HepG2 (cell line): ENCODE data around the gene PCAT6. TPM values are rescaled to one million over a fixed set of nuclear protein-coding genes. Genes with fewer than 3 reads are reported as not detected.

Experiments used
- NFYC ChIP-seq: IDR thresholded peaks from 2 replicates; pipeline ENCODE4 v1.6.1; 2016; ENCODE audit warnings: missing genetic modification reagents, missing compliant biosample characterization
- RBFOX2 ChIP-seq: fragments of 200-400 bp; formaldehyde crosslinking; IDR thresholded peaks from 2 replicates; pipeline ENCODE4 v1.6.1; 2017; ENCODE audit warnings: low read depth, mild to moderate bottlenecking, low read length
- RFX3 ChIP-seq: IDR thresholded peaks from 2 replicates; pipeline ENCODE4 v1.6.1; 2016; ENCODE audit warnings: missing biosample characterization, missing genetic modification reagents
- SMAD3 ChIP-seq: sonication (generic); formaldehyde crosslinking; IDR thresholded peaks from 2 replicates; pipeline ENCODE4 v1.4.0; 2020; ENCODE audit warnings: missing genetic modification reagents
- SNRNP70 ChIP-seq: fragments of 200-400 bp; formaldehyde crosslinking; IDR thresholded peaks from 2 replicates; pipeline ENCODE4 v1.6.1; 2017; ENCODE audit warnings: mild to moderate bottlenecking, low read depth, low read length, moderate library complexity
- SOX6 ChIP-seq, 2 experiments: fragments of 450-650 bp in 1 of 2; sonication (generic) in 1 of 2; formaldehyde crosslinking in 1 of 2; IDR thresholded peaks; 2 replicates each; pipeline versions ENCODE4 v1.4.0 to v1.6.1; 2017 to 2020; ENCODE audit warnings: antibody characterized with exemption in 1 of 2, mild to moderate bottlenecking in 1 of 2, missing genetic modification reagents in 1 of 2
- ZHX1 ChIP-seq: sonication (generic); formaldehyde crosslinking; IDR thresholded peaks from 2 replicates; pipeline ENCODE4 v1.8.1; 2022; ENCODE audit warnings: low read depth, mild to moderate bottlenecking, missing genetic modification reagents
- ZNF552 ChIP-seq: sonication (generic); formaldehyde crosslinking; IDR thresholded peaks from 2 replicates; pipeline ENCODE4 v1.9.0; 2022; ENCODE audit warnings: missing genetic modification reagents, mild to moderate bottlenecking, borderline replicate concordance
- ZNF746 ChIP-seq: sonication (generic); formaldehyde crosslinking; IDR thresholded peaks from 2 replicates; pipeline ENCODE4 v1.8.0; 2022; ENCODE audit warnings: mild to moderate bottlenecking, missing genetic modification reagents
- ZNF776 ChIP-seq: sonication (generic); formaldehyde crosslinking; IDR thresholded peaks from 2 replicates; pipeline ENCODE4 v1.4.0; 2020; ENCODE audit warnings: mild to moderate bottlenecking, missing genetic modification reagents
- ZNF839 ChIP-seq: sonication (generic); formaldehyde crosslinking; IDR thresholded peaks from 2 replicates; pipeline ENCODE4 v1.4.0; 2020; ENCODE audit warnings: missing genetic modification reagents, mild to moderate bottlenecking, borderline replicate concordance
- polyA plus RNA-seq, 8 experiments: library from polyadenylated mRNA; depleted of rRNA in 3 of 8; stranded (reverse) in 7 of 8; unstranded in 1 of 8; fragments of >200 nt; fragmentation: Illumina TruSeq in 4 of 8; extraction: Trizol in 4 of 8; gene quantifications; 2 replicates each; pipeline versions ENCODE4 v1.2.1 to v1.2.3, GENCODE V29; 2011 to 2016; ENCODE audit warnings: low read depth in 4 of 8, missing spikeins in 1 of 8, mixed read lengths in 1 of 8; ENCODE audit not compliant: insufficient read depth in 1 of 8
- total RNA-seq, 5 experiments: library from RNA; depleted of rRNA; stranded (reverse); fragments of >200 nt; fragmentation: Illumina TruSeq; extraction: Trizol; gene quantifications; 2 replicates each; pipeline ENCODE4 v1.2.3, GENCODE V29; 2016; ENCODE audit warnings: low read depth in 1 of 5
- TF ChIP-seq, protein P1 (sequence below): sonication (generic); formaldehyde crosslinking; IDR thresholded peaks from 2 replicates; pipeline ENCODE4 v1.5.0; 2020; ENCODE audit warnings: missing genetic modification reagents, mild to moderate bottlenecking, borderline replicate concordance
- TF ChIP-seq, protein P2 (sequence below): sonication (generic); formaldehyde crosslinking; IDR thresholded peaks from 2 replicates; pipeline ENCODE4 v1.5.1; 2020; ENCODE audit warnings: mild to moderate bottlenecking, missing genetic modification reagents
- TF ChIP-seq, protein P3 (sequence below): sonication (generic); formaldehyde crosslinking; IDR thresholded peaks from 2 replicates; pipeline ENCODE4 v1.4.0; 2020; ENCODE audit warnings: mild to moderate bottlenecking, missing genetic modification reagents, borderline replicate concordance
- TF ChIP-seq, protein P4 (sequence below): IDR thresholded peaks from 2 replicates; pipeline ENCODE4 v1.4.0; 2020; ENCODE audit warnings: mild to moderate bottlenecking, missing genetic modification reagents

Gene PCAT6
- total and polyA plus RNA-seq, 2 of the 13 experiments (the other 11 are each of a cell fraction or from before 2014, with no cell fraction given) = 0.60 to 4.4 TPM

GRCh38 chr1:202811296-202812175 lies 782 bp downstream of the PCAT6 start (continued):
- TF ChIP-seq RBFOX2 (peak; percentile 46; the same call in 1 of the 2 replicates), SNRNP70 (no peak), SMAD3 (CRISPR knock-in tag) (no peak), ZNF552 (CRISPR knock-in tag) (0 out of 2 replicates have a peak, but pooled peaks have one; percentile 20), ZHX1 (CRISPR knock-in tag) (no peak), ZNF776 (CRISPR knock-in tag) (peak; percentile 67; the same call in 1 of the 2 replicates), ZNF746 (CRISPR knock-in tag) (peak; percentile 35; the same call in 1 of the 2 replicates), SOX6 (IDR thresholded peaks at IDR 0.05) (no peak), SOX6 (CRISPR knock-in tag; IDR thresholded peaks at IDR 0.05) (peak; percentile 31; the same call in 1 of the 2 replicates), NFYC (CRISPR knock-in tag) (peak; percentile 33), ZNF839 (CRISPR knock-in tag) (peak; percentile 27; the same call in 1 of the 2 replicates), RFX3 (CRISPR knock-in tag) (no peak)
- TF ChIP-seq, protein P1, sequence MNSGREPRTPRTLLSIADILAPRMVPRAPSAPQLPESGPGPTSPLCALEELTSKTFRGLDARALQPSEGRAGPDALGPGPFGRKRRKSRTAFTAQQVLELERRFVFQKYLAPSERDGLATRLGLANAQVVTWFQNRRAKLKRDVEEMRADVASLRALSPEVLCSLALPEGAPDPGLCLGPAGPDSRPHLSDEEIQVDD (CRISPR knock-in tag) = no peak
- TF ChIP-seq, protein P2, sequence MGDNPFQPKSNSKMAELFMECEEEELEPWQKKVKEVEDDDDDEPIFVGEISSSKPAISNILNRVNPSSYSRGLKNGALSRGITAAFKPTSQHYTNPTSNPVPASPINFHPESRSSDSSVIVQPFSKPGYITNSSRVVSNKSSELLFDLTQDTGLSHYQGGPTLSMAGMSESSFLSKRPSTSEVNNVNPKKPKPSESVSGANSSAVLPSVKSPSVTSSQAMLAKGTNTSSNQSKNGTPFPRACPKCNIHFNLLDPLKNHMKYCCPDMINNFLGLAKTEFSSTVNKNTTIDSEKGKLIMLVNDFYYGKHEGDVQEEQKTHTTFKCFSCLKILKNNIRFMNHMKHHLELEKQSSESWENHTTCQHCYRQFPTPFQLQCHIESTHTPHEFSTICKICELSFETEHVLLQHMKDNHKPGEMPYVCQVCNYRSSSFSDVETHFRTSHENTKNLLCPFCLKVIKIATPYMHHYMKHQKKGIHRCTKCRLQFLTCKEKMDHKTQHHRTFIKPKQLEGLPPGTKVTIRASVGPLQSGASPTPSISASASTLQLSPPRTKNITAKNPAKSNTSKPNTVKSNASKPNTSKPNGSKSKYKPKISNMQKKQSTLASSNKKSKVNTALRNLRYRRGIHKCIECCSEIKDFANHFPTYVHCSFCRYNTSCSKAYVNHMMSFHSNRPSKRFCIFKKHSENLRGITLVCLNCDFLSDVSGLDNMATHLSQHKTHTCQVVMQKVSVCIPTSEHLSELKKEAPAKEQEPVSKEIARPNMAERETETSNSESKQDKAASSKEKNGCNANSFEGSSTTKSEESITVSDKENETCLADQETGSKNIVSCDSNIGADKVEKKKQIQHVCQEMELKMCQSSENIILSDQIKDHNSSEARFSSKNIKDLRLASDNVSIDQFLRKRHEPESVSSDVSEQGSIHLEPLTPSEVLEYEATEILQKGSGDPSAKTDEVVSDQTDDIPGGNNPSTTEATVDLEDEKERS (CRISPR knock-in tag) = 0 out of 2 replicates have a peak, but pooled peaks have one; percentile 60
- TF ChIP-seq, protein P3, sequence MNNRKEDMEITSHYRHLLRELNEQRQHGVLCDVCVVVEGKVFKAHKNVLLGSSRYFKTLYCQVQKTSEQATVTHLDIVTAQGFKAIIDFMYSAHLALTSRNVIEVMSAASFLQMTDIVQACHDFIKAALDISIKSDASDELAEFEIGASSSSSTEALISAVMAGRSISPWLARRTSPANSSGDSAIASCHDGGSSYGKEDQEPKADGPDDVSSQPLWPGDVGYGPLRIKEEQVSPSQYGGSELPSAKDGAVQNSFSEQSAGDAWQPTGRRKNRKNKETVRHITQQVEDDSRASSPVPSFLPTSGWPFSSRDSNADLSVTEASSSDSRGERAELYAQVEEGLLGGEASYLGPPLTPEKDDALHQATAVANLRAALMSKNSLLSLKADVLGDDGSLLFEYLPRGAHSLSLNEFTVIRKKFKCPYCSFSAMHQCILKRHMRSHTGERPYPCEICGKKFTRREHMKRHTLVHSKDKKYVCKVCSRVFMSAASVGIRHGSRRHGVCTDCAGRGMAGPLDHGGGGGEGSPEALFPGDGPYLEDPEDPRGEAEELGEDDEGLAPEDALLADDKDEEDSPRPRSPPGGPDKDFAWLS = no peak
- TF ChIP-seq, protein P4, sequence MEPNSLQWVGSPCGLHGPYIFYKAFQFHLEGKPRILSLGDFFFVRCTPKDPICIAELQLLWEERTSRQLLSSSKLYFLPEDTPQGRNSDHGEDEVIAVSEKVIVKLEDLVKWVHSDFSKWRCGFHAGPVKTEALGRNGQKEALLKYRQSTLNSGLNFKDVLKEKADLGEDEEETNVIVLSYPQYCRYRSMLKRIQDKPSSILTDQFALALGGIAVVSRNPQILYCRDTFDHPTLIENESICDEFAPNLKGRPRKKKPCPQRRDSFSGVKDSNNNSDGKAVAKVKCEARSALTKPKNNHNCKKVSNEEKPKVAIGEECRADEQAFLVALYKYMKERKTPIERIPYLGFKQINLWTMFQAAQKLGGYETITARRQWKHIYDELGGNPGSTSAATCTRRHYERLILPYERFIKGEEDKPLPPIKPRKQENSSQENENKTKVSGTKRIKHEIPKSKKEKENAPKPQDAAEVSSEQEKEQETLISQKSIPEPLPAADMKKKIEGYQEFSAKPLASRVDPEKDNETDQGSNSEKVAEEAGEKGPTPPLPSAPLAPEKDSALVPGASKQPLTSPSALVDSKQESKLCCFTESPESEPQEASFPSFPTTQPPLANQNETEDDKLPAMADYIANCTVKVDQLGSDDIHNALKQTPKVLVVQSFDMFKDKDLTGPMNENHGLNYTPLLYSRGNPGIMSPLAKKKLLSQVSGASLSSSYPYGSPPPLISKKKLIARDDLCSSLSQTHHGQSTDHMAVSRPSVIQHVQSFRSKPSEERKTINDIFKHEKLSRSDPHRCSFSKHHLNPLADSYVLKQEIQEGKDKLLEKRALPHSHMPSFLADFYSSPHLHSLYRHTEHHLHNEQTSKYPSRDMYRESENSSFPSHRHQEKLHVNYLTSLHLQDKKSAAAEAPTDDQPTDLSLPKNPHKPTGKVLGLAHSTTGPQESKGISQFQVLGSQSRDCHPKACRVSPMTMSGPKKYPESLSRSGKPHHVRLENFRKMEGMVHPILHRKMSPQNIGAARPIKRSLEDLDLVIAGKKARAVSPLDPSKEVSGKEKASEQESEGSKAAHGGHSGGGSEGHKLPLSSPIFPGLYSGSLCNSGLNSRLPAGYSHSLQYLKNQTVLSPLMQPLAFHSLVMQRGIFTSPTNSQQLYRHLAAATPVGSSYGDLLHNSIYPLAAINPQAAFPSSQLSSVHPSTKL (CRISPR knock-in tag) = peak; percentile 63
